GM21717 (cell line): ENCODE results near the gene FAM222B.
"Not testable (repeated sequence)": the region's sequence is repeated elsewhere in the genome, so short reads cannot be mapped to it uniquely, and the experiment has no call there.

Experiments
- ATAC-seq: cut with Tn5 transposase; IDR thresholded peaks from one replicate; pipeline ENCODE4 v1.9.1; 2021; ENCODE audit warnings: mild to moderate bottlenecking, moderate library complexity; ENCODE audit not compliant: unreplicated experiment

Gene FAM222B

GRCh38 chr17:28783161-28783560 is 59.4 kb downstream of the FAM222B start:
- ATAC-seq: no peak

GRCh38 chr17:28779601-28780000 is 63.0 kb downstream of the FAM222B start:
- ATAC-seq: not testable (repeated sequence)

- no peak for ATAC-seq
These were observed 65.4 kb downstream of the FAM222B start for GRCh38 chr17:28777178-28777577.

GRCh38 chr17:28774206-28774605 is 68.4 kb downstream of the FAM222B start:
- ATAC-seq: no peak

GRCh38 chr17:28773736-28774135 is 68.9 kb downstream of the FAM222B start:
- ATAC-seq: no peak

GRCh38 chr17:28765038-28765437 is 77.6 kb downstream of the FAM222B start:
- ATAC-seq: no peak

- ATAC-seq: no peak
These were observed 78.8 kb downstream of the FAM222B start for GRCh38 chr17:28763804-28764266.

- no peak for ATAC-seq
These were observed 79.3 kb downstream of the FAM222B start for GRCh38 chr17:28763137-28763799.

GRCh38 chr17:28760601-28761562 is 81.7 kb downstream of the FAM222B start:
- no peak for ATAC-seq

GRCh38 chr17:28759256-28759865 is 83.2 kb downstream of the FAM222B start:
- no peak for ATAC-seq

- no peak for ATAC-seq
These were observed 84.0 kb downstream of the FAM222B start for GRCh38 chr17:28758411-28759121.

GRCh38 chr17:28756049-28756804 is 86.4 kb downstream of the FAM222B start:
- no peak for ATAC-seq

- no peak for ATAC-seq
These were observed 87.1 kb downstream of the FAM222B start for GRCh38 chr17:28755486-28755885.

GRCh38 chr17:28751600-28752366 is 90.8 kb downstream of the FAM222B start:
- no peak for ATAC-seq

- ATAC-seq: peak; percentile 52
These were observed 92.2 kb downstream of the FAM222B start for GRCh38 chr17:28750178-28751047.

GRCh38 chr17:28749516-28750177 is 92.9 kb downstream of the FAM222B start:
- ATAC-seq: no peak

- ATAC-seq: no peak
These were observed 93.6 kb downstream of the FAM222B start for GRCh38 chr17:28748852-28749515.
